SK-N-SH treated with all-trans-retinoic acid at 6 μM for 48 hours (cell line): Measurements from ENCODE around the gene EVI5.

Experiments
- ATAC-seq: fragments of 200-7000 bp; cut with Tn5 transposase; 3 replicates; pipeline ENCODE4 v1.9.1; 2020; ENCODE audit warnings: mild to moderate bottlenecking, moderate library complexity
- ARNTL ChIP-seq: fragments of 450-650 bp; formaldehyde crosslinking; IDR thresholded peaks from 2 replicates; pipeline ENCODE4 v1.5.0; 2020; ENCODE audit warnings: low read depth, mild to moderate bottlenecking, moderate library complexity, borderline replicate concordance
- BACH2 ChIP-seq: fragments of 250-450 bp; sonication (Bioruptor Pico); IDR thresholded peaks from 2 replicates; pipeline ENCODE4 v1.9.0; 2021; ENCODE audit warnings: mild to moderate bottlenecking, borderline replicate concordance
- CSDC2 ChIP-seq: fragments of 250-450 bp; sonication (Bioruptor Pico); IDR thresholded peaks from 2 replicates; pipeline ENCODE4 v1.5.0; 2020; ENCODE audit warnings: mild to moderate bottlenecking, moderate library complexity
- ESRRG ChIP-seq: fragments of 250-450 bp; sonication (Bioruptor Pico); IDR thresholded peaks from 2 replicates; pipeline ENCODE4 v1.6.1; 2021; ENCODE audit warnings: mild to moderate bottlenecking
- GLIS3 ChIP-seq: fragments of 250-450 bp; sonication (Bioruptor Pico); IDR thresholded peaks from 2 replicates; pipeline ENCODE4 v1.5.0; 2020; ENCODE audit warnings: mild to moderate bottlenecking, moderate library complexity
- ISL1 ChIP-seq: fragments of 250-450 bp; sonication (Bioruptor Pico); IDR thresholded peaks from 2 replicates; pipeline ENCODE4 v2.1.2; 2022; ENCODE audit warnings: mild to moderate bottlenecking, moderate library complexity
- OSR1 ChIP-seq: fragments of 250-450 bp; sonication (Bioruptor Pico); IDR thresholded peaks from 2 replicates; pipeline ENCODE4 v1.8.0; 2022; ENCODE audit warnings: moderate library complexity, mild to moderate bottlenecking, inconsistent platforms
- PPARA ChIP-seq: fragments of 250-450 bp; sonication (Bioruptor Pico); IDR thresholded peaks from 2 replicates; pipeline ENCODE4 v1.5.0; 2020; ENCODE audit warnings: mild to moderate bottlenecking, borderline replicate concordance
- RARB ChIP-seq: fragments of 250-450 bp; sonication (Bioruptor Pico); IDR thresholded peaks from 2 replicates; pipeline ENCODE4 v1.8.0; 2021; ENCODE audit warnings: mild to moderate bottlenecking, moderate library complexity
- SNAI2 ChIP-seq: fragments of 250-450 bp; sonication (Bioruptor Pico); IDR thresholded peaks from 2 replicates; pipeline ENCODE4 v1.5.0; 2020; ENCODE audit warnings: mild to moderate bottlenecking, moderate library complexity
- TCF4 ChIP-seq: fragments of 250-450 bp; sonication (Bioruptor Pico); IDR thresholded peaks from 2 replicates; pipeline ENCODE4 v1.8.0; 2021; ENCODE audit warnings: mild to moderate bottlenecking, moderate library complexity, borderline replicate concordance
- TOX ChIP-seq: fragments of 250-450 bp; sonication (Bioruptor Pico); IDR thresholded peaks from 2 replicates; pipeline ENCODE4 v1.8.0; 2021; ENCODE audit warnings: mild to moderate bottlenecking, moderate library complexity, borderline replicate concordance
- ZC3H10 ChIP-seq: fragments of 250-450 bp; sonication (Bioruptor Pico); IDR thresholded peaks from 2 replicates; pipeline ENCODE4 v1.5.1; 2021; ENCODE audit warnings: mild to moderate bottlenecking, moderate library complexity
- ZFP3 ChIP-seq: fragments of 250-450 bp; sonication (Bioruptor Pico); IDR thresholded peaks from 2 replicates; pipeline ENCODE4 v1.5.0; 2020; ENCODE audit warnings: mild to moderate bottlenecking, moderate library complexity
- ZFP30 ChIP-seq: fragments of 450-650 bp; formaldehyde crosslinking; IDR thresholded peaks from 2 replicates; pipeline ENCODE4 v1.5.0; 2022; ENCODE audit warnings: mild to moderate bottlenecking, moderate library complexity
- ZNF565 ChIP-seq: fragments of 450-650 bp; formaldehyde crosslinking; conservative IDR thresholded peaks from 2 replicates; pipeline ENCODE4 v1.5.0; 2020; ENCODE audit warnings: low read depth, mild to moderate bottlenecking, moderate library complexity
- ZNF70 ChIP-seq: fragments of 450-650 bp; formaldehyde crosslinking; IDR thresholded peaks from 2 replicates; pipeline ENCODE4 v1.5.0; 2020; ENCODE audit warnings: mild to moderate bottlenecking, moderate library complexity
- ZNF8 ChIP-seq: fragments of 450-650 bp; formaldehyde crosslinking; IDR thresholded peaks from 2 replicates; pipeline ENCODE4 v1.5.0; 2020; ENCODE audit warnings: mild to moderate bottlenecking, moderate library complexity
- TF ChIP-seq, protein P1 (sequence below): fragments of 250-450 bp; sonication (Bioruptor Pico); IDR thresholded peaks from 2 replicates; pipeline ENCODE4 v1.5.1; 2020; ENCODE audit warnings: low read depth, mild to moderate bottlenecking, moderate library complexity
- TF ChIP-seq, protein P2 (sequence below): fragments of 250-450 bp; sonication (Bioruptor Pico); IDR thresholded peaks from 2 replicates; pipeline ENCODE4 v1.8.0; 2021; ENCODE audit warnings: low read depth, mild to moderate bottlenecking, moderate library complexity, borderline replicate concordance
- TF ChIP-seq, protein P3 (sequence below): fragments of 250-450 bp; sonication (Bioruptor Pico); IDR thresholded peaks from 2 replicates; pipeline ENCODE4 v1.5.0; 2020; ENCODE audit warnings: mild to moderate bottlenecking, moderate library complexity
- TF ChIP-seq, protein P4 (sequence below): fragments of 250-450 bp; sonication (Bioruptor Pico); IDR thresholded peaks from 2 replicates; pipeline ENCODE4 v1.8.0; 2020; ENCODE audit warnings: mild to moderate bottlenecking, moderate library complexity, borderline replicate concordance

The EVI5 gene

DNA sequence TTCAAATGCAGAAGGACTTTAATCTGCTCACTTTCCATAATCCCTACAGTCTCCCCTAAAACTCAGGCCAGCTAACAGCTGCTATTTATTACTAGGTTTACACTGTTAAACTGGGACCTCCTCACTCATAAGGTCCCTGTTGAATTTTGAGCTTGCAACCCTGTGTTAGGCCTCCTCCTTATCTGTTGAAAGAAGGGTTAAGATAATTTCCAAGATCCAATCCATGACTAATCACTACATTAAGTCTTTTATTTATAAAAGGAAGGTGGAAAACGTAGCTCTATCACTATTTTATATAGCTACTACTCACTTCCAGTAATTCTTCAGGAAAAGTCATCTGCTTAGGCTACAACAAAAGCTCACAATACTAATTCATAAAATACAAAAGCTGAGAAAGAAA is 79.5 kb downstream of the EVI5 start:
- TF ChIP-seq ZNF565 (no peak), ESRRG (CRISPR knock-in tag) (no peak), ZNF70 (CRISPR knock-in tag) (no peak), CSDC2 (no peak), ZC3H10 (no peak), GLIS3 (CRISPR knock-in tag) (no peak), OSR1 (no peak), SNAI2 (CRISPR knock-in tag) (no peak), BACH2 (CRISPR knock-in tag) (no peak)
- TF ChIP-seq, protein P1, sequence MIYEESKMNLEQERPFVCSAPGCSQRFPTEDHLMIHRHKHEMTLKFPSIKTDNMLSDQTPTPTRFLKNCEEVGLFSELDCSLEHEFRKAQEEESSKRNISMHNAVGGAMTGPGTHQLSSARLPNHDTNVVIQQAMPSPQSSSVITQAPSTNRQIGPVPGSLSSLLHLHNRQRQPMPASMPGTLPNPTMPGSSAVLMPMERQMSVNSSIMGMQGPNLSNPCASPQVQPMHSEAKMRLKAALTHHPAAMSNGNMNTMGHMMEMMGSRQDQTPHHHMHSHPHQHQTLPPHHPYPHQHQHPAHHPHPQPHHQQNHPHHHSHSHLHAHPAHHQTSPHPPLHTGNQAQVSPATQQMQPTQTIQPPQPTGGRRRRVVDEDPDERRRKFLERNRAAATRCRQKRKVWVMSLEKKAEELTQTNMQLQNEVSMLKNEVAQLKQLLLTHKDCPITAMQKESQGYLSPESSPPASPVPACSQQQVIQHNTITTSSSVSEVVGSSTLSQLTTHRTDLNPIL (CRISPR knock-in tag) = no peak
- TF ChIP-seq, protein P2, sequence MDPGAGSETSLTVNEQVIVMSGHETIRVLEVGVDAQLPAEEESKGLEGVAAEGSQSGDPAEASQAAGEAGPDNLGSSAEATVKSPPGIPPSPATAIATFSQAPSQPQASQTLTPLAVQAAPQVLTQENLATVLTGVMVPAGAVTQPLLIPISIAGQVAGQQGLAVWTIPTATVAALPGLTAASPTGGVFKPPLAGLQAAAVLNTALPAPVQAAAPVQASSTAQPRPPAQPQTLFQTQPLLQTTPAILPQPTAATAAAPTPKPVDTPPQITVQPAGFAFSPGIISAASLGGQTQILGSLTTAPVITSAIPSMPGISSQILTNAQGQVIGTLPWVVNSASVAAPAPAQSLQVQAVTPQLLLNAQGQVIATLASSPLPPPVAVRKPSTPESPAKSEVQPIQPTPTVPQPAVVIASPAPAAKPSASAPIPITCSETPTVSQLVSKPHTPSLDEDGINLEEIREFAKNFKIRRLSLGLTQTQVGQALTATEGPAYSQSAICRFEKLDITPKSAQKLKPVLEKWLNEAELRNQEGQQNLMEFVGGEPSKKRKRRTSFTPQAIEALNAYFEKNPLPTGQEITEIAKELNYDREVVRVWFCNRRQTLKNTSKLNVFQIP (CRISPR knock-in tag) = no peak
- TF ChIP-seq, all 23 proteins: peak for 0
- no peak for ATAC-seq

DNA sequence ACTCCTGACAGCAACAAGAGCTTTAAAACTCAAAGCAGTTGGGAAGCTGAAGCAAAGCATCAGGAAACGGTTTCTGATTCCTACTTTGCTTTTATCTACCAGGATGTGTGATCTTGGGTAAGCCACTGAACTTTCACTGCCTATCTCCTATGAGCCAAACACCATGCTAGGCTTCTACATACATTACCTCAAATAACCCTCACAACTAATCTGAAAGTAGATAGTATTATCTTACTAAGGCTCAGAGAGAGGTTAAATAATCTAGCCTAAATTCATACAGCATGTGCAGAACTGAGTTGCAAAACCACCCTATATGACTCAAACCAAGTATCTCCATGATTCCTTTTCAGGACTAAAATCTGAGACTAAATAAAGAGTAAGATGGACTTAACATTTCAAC is 83.8 kb downstream of the EVI5 start:
- ATAC-seq = no peak
- no peak for TF ChIP-seq TOX
- TF ChIP-seq SNAI2 (CRISPR knock-in tag) = no peak
- no peak for TF ChIP-seq ZC3H10
- no peak for TF ChIP-seq BACH2 (CRISPR knock-in tag)
- TF ChIP-seq GLIS3 (CRISPR knock-in tag) = no peak
- no peak for TF ChIP-seq ZFP30 (CRISPR knock-in tag)
- TF ChIP-seq ZNF565 = no peak
- TF ChIP-seq OSR1 = no peak
- TF ChIP-seq PPARA = no peak

DNA sequence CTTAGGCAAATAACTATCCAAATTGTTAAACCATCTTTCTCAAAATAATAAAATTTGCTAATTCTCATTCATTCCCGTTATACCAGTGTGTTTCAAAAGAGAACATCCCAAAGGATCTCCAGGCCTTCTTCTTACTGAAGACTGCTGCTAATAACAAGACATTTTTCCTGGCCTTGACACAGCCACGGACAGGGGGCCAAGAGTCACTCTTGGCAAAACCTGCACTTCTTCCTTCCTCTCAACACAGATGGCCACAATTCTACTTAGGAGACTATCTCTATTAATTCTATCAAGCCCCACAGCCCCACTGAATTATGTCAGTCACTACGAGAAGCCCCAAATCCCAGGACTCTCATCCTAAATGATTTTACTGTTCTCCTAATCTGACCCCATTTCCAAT is 86.0 kb downstream of the EVI5 start:
- TF ChIP-seq ZNF70 (CRISPR knock-in tag) (no peak), ESRRG (CRISPR knock-in tag) (no peak), SNAI2 (CRISPR knock-in tag) (no peak), ARNTL (CRISPR knock-in tag) (no peak), CSDC2 (no peak), OSR1 (no peak), GLIS3 (CRISPR knock-in tag) (no peak)
- TF ChIP-seq, protein P3, sequence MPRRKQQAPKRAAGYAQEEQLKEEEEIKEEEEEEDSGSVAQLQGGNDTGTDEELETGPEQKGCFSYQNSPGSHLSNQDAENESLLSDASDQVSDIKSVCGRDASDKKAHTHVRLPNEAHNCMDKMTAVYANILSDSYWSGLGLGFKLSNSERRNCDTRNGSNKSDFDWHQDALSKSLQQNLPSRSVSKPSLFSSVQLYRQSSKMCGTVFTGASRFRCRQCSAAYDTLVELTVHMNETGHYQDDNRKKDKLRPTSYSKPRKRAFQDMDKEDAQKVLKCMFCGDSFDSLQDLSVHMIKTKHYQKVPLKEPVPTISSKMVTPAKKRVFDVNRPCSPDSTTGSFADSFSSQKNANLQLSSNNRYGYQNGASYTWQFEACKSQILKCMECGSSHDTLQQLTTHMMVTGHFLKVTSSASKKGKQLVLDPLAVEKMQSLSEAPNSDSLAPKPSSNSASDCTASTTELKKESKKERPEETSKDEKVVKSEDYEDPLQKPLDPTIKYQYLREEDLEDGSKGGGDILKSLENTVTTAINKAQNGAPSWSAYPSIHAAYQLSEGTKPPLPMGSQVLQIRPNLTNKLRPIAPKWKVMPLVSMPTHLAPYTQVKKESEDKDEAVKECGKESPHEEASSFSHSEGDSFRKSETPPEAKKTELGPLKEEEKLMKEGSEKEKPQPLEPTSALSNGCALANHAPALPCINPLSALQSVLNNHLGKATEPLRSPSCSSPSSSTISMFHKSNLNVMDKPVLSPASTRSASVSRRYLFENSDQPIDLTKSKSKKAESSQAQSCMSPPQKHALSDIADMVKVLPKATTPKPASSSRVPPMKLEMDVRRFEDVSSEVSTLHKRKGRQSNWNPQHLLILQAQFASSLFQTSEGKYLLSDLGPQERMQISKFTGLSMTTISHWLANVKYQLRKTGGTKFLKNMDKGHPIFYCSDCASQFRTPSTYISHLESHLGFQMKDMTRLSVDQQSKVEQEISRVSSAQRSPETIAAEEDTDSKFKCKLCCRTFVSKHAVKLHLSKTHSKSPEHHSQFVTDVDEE (CRISPR knock-in tag) = no peak
- TF ChIP-seq, all 23 proteins: peak for 0
- no peak for ATAC-seq

DNA sequence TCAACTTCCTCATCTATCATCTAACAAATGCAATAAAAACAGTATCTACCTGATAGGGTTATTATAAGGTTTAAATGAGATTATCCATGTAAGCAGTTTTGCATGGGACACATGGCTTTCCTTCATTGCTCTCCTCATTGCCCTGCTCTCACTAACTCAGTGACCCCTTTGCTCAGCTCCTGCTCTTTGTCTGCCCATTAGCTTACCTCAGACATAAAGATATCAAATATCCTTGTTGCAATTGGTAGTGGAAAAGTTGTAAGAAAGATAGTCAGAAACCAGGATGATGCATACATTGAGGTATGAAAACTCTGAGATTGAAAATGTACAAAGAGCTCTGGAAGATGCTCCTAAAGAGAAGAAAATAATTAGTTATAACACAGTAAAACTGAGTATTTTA is 89.8 kb downstream of the EVI5 start:
- no peak for TF ChIP-seq TCF4 (CRISPR knock-in tag)
- TF ChIP-seq, protein P2 (CRISPR knock-in tag) = no peak
- TF ChIP-seq, protein P1 (CRISPR knock-in tag) = no peak
- TF ChIP-seq BACH2 (CRISPR knock-in tag) = no peak
- TF ChIP-seq ISL1 (CRISPR knock-in tag) = no peak
- no peak for TF ChIP-seq TOX
- no peak for TF ChIP-seq PPARA
- TF ChIP-seq, protein P4, sequence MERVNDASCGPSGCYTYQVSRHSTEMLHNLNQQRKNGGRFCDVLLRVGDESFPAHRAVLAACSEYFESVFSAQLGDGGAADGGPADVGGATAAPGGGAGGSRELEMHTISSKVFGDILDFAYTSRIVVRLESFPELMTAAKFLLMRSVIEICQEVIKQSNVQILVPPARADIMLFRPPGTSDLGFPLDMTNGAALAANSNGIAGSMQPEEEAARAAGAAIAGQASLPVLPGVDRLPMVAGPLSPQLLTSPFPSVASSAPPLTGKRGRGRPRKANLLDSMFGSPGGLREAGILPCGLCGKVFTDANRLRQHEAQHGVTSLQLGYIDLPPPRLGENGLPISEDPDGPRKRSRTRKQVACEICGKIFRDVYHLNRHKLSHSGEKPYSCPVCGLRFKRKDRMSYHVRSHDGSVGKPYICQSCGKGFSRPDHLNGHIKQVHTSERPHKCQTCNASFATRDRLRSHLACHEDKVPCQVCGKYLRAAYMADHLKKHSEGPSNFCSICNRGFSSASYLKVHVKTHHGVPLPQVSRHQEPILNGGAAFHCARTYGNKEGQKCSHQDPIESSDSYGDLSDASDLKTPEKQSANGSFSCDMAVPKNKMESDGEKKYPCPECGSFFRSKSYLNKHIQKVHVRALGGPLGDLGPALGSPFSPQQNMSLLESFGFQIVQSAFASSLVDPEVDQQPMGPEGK = no peak
- TF ChIP-seq ESRRG (CRISPR knock-in tag) = no peak
- no peak for TF ChIP-seq ZNF565
- no peak for TF ChIP-seq ARNTL (CRISPR knock-in tag)
- no peak for TF ChIP-seq ZFP3 (CRISPR knock-in tag)
- no peak for TF ChIP-seq GLIS3 (CRISPR knock-in tag)
- TF ChIP-seq ZC3H10 = no peak
- no peak for TF ChIP-seq ZNF8 (CRISPR knock-in tag)
- TF ChIP-seq RARB (CRISPR knock-in tag) = no peak
- ATAC-seq = no peak
